Measurements from ENCODE around the gene ETV2.
"Not testable (repeated sequence)": the region's sequence is repeated elsewhere in the genome, so short reads cannot be mapped to it uniquely, and the experiment has no call there.

The ETV2 gene

GRCh38 chr19:35661995-35662340, 20.4 kb downstream of the ETV2 start:
- DNase-seq = no peak

GRCh38 chr19:35663981-35664380, 22.4 kb downstream of the ETV2 start:
- DNase-seq = no peak

DNA sequence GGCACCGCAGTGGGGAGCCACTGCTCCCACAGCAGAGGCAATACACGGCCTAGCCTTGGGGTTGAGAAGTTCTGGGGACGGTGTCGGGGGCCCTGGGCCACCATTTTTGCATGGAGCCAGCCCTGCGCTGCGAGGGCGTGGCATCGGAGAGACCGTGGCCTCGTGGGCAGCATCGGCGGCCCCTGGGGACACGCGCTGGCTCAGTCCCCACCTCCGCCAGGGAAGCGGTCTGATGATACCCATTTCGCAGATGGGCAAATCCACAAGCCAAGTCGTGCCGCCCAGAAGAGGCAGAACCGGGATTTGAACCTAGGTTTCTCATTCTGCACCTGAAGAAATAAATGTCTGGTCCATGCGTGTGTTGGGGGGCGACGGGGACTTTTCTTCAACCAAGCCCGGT, 23.6 kb downstream of the ETV2 start:
- no peak for DNase-seq

DNA sequence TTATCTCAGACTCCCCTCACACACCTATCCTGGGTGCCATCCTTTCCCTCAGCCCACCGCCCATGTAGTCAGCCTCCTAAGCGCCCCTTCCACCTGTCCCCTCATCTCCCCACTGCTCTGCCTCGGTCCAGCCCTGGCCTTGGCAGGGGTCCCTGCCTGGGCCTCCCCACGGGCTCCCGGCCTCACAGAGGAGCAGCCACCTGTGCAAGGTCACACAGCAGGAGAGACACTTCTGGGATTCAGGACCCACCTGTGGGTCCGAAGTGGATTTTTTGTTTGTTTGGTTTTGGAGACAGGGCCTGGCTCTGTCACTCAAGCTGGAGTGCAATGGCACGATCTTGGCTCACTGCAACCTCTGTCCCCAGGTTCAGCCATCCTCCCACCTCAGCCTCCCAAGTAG, 24.1 kb downstream of the ETV2 start:
- no peak for DNase-seq

GRCh38 chr19:35666251-35666913, 24.8 kb downstream of the ETV2 start, which contains the start of gene UPK1A:
Gene UPK1A, plus strand, starts transcription at chr19:35666517. Its CDS starts 296 bp downstream, at chr19:35666813.
- DNase-seq = no peak

DNA sequence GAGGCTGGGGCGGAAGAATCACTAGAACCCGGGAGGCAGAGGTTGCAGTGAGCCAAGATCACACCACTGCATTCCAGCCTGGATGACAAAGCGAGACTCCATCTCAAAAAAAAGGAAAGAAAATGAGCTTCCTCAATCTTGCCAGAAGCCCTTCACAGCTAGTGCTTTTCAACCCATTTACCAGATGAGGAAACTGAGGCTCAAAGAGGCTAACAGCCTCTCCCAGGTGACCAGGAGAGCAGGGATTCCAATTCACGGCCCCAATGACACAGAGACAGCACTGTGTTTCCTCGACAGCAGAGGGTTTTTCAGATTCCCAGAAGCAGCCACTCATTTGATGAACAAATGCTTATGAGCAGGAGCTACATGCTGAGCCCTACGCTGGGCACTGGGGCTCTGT, 28.0 kb downstream of the ETV2 start:
- no peak for DNase-seq

GRCh38 chr19:35669974-35670373, 28.4 kb downstream of the ETV2 start:
- no peak for DNase-seq

DNA sequence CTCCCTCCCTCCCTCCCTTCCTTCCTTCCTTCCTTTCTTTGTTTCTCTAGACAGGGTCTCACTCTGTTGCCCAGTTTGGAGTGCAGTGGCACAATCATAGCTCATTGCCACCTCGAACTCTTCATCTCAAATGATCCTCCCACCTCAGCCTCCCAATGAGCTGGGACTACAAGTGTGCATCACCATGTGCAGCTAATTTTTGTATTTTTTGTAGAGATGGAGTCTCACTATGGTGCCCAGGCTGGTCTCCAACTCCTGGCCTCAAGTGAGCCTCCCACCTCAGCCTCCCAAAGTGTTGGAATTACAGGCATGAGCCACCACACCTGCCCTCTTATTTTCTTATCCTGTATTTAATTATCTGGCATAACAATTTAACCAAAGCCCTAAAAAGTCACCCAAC, 29.1 kb downstream of the ETV2 start:
- DNase-seq = no peak

DNA sequence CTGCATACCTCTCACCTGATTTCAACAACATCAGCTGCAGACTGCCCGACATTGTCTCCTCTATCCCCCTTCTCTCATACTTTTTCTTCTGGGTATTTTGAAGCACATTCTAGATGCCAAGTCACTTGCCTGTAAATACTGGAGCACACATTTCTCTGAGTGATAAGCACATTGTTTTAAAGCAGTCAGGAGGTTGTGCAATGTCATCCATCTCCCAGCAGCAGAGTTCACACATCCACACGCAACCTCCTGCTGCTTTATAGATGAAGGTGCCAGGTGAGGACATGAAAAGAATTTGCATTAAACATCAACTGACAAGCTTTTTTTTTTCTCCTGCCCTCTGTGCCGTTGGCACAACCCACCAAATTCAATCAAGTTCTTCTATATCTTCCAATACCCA, 30.3 kb downstream of the ETV2 start:
- no peak for DNase-seq

DNA sequence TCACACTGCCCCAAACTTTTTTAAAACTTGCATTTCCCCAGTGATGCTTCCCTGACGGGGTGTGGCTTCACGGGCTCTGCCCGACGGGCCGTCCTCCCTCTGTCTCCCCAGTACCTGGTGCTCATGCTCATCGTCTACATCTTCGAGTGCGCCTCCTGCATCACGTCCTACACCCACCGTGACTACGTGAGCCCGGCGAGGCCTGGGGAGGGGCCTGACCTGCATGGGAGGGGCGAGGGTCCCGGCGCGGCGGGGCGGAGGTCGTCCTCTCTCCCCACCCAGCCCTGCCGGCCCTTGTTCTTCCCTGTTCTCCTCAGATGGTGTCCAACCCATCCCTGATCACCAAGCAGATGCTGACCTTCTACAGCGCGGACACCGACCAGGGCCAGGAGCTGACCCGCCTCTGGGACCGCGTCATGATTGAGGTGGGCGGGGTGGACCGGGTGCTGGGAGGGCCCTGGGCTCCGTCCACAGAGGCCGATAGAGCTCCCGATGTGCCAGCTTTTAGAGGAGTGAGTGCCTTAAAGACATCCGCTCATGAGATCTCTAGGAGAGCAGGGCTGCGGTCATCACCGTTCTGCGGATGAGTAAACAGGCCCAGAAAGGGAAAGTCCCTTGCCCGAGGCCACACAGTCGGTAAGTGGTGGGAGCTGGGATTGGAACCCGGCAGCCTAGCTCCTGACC, 31.7 kb downstream of the ETV2 start:
- no peak for DNase-seq

DNA sequence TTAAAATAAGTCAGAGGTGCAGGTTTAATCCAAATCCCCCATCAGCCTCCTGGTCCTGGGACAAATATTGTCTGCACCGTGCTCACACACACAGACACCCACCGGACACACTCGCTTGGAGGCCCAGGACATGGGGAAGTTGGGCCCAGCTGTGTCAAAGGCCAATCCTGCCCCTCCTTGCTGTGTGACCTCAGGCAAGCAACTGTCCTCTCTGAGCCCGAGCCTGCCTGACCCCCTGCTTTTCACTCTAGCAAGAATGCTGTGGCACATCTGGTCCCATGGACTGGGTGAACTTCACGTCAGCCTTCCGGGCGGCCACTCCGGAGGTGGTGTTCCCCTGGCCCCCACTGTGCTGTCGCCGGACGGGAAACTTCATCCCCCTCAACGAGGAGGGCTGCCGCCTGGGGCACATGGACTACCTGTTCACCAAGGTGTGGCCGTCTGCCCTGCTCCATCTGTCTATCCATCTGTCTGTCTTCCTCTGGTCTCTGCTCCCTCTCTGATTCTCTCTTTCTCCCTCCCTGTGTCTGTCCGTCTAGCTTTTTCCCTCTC, 34.1 kb downstream of the ETV2 start:
- DNase-seq = no peak

DNA sequence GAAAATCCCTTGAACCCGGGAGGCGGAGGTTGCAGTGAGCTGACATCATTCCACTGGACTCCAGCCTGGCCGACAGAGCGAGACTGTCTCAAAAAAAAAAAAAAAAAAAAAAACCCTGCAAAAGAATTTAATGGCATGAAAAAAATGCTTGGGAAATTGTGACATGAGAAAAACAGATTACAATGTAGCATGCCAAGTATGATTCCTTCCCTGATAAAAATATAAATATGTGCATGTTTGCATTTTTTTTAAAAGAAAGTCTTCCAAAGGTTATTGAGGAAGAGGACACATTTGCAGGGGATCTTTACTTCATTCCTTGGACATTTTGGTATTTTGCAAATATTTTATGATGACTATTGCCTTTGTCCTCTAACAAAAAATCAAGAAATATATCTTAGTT, 48.3 kb downstream of the ETV2 start:
- DNase-seq = no peak

- DNase-seq = not testable (repeated sequence)
These were observed 49.6 kb downstream of the ETV2 start for GRCh38 chr19:35691106-35691505.

- no peak for DNase-seq
These were observed 50.5 kb downstream of the ETV2 start for GRCh38 chr19:35692010-35692409.

DNA sequence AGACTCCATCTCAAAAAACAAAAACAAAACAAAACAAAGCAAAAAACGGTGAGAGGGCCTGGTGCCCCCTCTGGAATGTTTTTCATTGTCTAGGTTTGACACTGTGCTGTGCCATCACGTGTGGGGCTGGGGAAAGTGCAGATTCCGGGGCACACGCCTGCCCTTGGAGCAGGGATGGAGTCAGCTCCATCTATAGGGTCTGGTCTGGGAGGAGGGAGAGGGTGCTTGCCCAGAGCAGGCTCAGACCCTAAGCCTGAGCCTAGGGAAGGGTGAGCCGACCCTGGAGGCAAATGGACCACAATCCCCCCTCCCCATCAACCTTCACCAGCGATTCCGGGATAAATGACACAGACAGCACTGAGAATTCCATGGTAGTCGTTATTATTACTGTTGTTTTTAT, 51.9 kb downstream of the ETV2 start:
- DNase-seq = no peak

GRCh38 chr19:35693835-35694599, 52.5 kb downstream of the ETV2 start:
- peak; percentile 79 to 89 for DNase-seq

Measured in AML-193 (cell line).